ENCODE data around the gene DPM3. TPM values are rescaled to one million over a fixed set of nuclear protein-coding genes. Genes with fewer than 3 reads are reported as not detected.

The DPM3 gene
- total RNA-seq, 1 experiment from 2014 or later = 27.8 TPM

DNA sequence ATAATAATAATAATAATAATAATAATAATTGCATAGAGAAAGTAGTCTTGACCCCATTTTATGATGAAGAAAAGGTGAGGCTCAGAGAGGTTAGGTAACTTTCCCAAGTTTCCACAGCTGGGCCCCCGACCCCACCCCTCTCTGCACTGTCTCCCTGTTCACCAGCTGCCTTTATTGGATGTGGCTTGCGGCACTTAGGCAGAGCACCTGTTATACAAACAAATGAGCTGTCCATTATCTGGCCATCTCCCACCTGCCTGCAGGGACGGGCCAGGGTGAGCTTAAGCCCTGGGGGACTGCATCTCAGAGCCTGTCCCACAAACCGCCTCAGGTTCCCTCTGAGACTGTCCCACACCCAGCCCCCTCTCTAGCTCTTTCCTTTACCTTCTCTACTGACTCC is 22.7 kb downstream of the DPM3 start:
- Histone ChIP-seq H3K36me3 (ENCODE audit: control insufficient read depth, insufficient read depth, low read length) (no peaks in the 10 kb centered on the region), H3K9me3 (no peaks in the 10 kb centered on the region), H3K27me3 (replicated peaks; ENCODE audit: control insufficient read depth, insufficient read depth, low read length) (no peaks in the 10 kb centered on the region), H3K4me1 (peaks cover 22% of the 10 kb centered on the region), H3K4me3 (ENCODE audit: low read depth, low read length) (no peak overlapping the region)
- no TSS peak for BruUV-seq (replicated peaks)
- ChIA-PET POLR2A (no interaction called here), CTCF (interaction anchor here (0.9 to 1.2 kb wide), 4 partner anchors 8 to 55 kb away, joined by 4 to 7 read pairs (median 4); partner anchors contain the start of gene KRTCAP2)
- DNase-seq = peak in 1 of 2 experiments; percentile 71
- Mint-ChIP-seq H3K27ac (ENCODE audit: unreplicated experiment) (no peak overlapping the region), H3K36me3 (ENCODE audit: insufficient read depth, unreplicated experiment) (no peaks in the 10 kb centered on the region), H3K4me1 (ENCODE audit: low read depth, unreplicated experiment) (peaks cover 13% of the 10 kb centered on the region), H3K4me3 (ENCODE audit: unreplicated experiment) (no peak overlapping the region), H3K9me3 (ENCODE audit: unreplicated experiment) (no peaks in the 10 kb centered on the region), H3K27me3 (ENCODE audit: insufficient read depth, unreplicated experiment) (no peaks in the 10 kb centered on the region)
- intact Hi-C loops (cut with micrococcal nuclease; ENCODE audit: unreplicated experiment) = no loop called here
- TF ChIP-seq, protein P1, sequence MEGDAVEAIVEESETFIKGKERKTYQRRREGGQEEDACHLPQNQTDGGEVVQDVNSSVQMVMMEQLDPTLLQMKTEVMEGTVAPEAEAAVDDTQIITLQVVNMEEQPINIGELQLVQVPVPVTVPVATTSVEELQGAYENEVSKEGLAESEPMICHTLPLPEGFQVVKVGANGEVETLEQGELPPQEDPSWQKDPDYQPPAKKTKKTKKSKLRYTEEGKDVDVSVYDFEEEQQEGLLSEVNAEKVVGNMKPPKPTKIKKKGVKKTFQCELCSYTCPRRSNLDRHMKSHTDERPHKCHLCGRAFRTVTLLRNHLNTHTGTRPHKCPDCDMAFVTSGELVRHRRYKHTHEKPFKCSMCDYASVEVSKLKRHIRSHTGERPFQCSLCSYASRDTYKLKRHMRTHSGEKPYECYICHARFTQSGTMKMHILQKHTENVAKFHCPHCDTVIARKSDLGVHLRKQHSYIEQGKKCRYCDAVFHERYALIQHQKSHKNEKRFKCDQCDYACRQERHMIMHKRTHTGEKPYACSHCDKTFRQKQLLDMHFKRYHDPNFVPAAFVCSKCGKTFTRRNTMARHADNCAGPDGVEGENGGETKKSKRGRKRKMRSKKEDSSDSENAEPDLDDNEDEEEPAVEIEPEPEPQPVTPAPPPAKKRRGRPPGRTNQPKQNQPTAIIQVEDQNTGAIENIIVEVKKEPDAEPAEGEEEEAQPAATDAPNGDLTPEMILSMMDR (IDR thresholded peaks at IDR 0.05; ENCODE audit: insufficient read depth in 1 of 2, low read depth in 1 of 2, low read length in 1 of 2, severe bottlenecking in 1 of 2, unreplicated experiment in 1 of 2) = no peak

DNA sequence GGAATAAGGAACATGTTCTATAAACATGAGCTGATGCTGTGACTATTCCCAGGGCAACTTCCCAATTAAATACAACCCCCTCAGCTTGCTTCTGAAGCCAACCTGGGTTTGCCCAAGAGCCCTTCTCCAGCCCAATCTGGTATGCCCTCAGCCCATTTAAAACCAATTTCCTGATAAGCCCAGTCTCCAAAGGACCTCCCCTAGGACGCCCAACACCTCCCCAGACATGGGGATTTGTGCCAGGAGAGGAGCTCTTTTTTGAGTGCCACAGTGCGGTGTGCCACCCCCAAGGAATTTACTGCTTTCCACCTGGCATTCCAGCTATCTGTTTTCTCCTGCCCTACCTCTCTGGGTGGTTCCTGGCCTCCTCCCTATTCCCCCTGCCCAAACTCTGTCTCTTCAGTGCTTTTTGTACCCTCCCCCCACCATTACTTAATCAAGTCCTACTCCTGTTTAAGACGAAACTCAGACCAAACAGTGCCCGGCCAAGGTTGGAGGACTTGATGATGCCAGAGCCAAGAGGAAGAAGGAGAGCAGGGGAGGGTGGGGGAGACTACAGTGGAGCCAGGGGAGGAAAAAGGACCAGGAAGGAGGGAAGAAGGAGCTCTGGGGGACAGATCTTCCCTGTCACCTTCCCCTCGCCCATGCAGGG is 24.1 kb downstream of the DPM3 start:
- TF ChIP-seq, protein P1 (IDR thresholded peaks at IDR 0.05; ENCODE audit: insufficient read depth in 1 of 2, low read depth in 1 of 2, low read length in 1 of 2, severe bottlenecking in 1 of 2, unreplicated experiment in 1 of 2) = no peak
- Histone ChIP-seq H3K4me1 (peaks cover 17% of the 10 kb centered on the region), H3K4me3 (ENCODE audit: low read depth, low read length) (no peak overlapping the region), H3K36me3 (ENCODE audit: control insufficient read depth, insufficient read depth, low read length) (no peaks in the 10 kb centered on the region), H3K9me3 (no peaks in the 10 kb centered on the region), H3K27me3 (replicated peaks; ENCODE audit: control insufficient read depth, insufficient read depth, low read length) (no peaks in the 10 kb centered on the region)
- no peaks in the 10 kb centered on the region for H3K27me3 Mint-ChIP-seq (ENCODE audit: insufficient read depth, unreplicated experiment)
- H3K27ac Mint-ChIP-seq (ENCODE audit: unreplicated experiment) = no peak overlapping the region
- peaks cover 9% of the 10 kb centered on the region for H3K4me1 Mint-ChIP-seq (ENCODE audit: low read depth, unreplicated experiment)
- ChIA-PET POLR2A (no interaction called here), CTCF (interaction anchor here (0.6 to 1.1 kb wide), 2 partner anchors 14 to 25 kb away, joined by 3 to 5 read pairs; no protein-coding TSS in a partner anchor)
- no TSS peak for BruUV-seq (replicated peaks)
- no peaks in the 10 kb centered on the region for H3K9me3 Mint-ChIP-seq (ENCODE audit: unreplicated experiment)
- no peak for DNase-seq
- H3K4me3 Mint-ChIP-seq (ENCODE audit: unreplicated experiment) = no peak overlapping the region
- intact Hi-C loops (cut with micrococcal nuclease; ENCODE audit: unreplicated experiment) = no loop called here
- no peaks in the 10 kb centered on the region for H3K36me3 Mint-ChIP-seq (ENCODE audit: insufficient read depth, unreplicated experiment)

DNA sequence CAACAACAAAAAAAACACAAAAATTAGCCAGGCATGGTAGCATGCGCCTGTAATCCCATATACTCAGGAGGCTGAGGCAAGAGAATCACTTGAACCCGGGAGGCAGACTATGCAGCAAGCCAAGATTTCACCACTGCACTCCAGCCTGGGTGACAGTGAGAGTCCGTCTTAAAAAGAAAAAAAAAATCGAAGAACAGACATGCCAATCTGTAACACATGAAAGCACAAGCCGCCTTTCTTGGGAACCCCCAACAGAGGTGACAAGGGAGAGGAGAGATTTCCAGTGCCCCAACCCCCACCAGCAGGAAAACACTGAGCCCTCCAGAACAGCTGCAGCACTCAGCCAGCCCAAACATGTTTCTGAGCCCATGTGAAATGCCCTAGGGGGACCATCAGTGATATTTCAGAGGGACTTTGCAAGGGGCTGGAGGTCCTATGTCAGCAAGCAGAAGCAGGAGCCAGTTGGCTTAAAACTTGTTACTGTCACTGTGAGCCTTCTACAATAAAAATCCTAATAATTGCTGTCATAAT is 26.8 kb downstream of the DPM3 start:
- no peaks in the 10 kb centered on the region for H3K27me3 ChIP-seq (replicated peaks; ENCODE audit: control insufficient read depth, insufficient read depth, low read length)
- ChIA-PET POLR2A (no interaction called here), CTCF (no interaction called here)
- TF ChIP-seq, protein P1 (IDR thresholded peaks at IDR 0.05; ENCODE audit: insufficient read depth in 1 of 2, low read depth in 1 of 2, low read length in 1 of 2, severe bottlenecking in 1 of 2, unreplicated experiment in 1 of 2) = no peak
- no peaks in the 10 kb centered on the region for H3K4me1 ChIP-seq
- H3K9me3 Mint-ChIP-seq (ENCODE audit: unreplicated experiment) = no peaks in the 10 kb centered on the region
- no peaks in the 10 kb centered on the region for H3K36me3 ChIP-seq (ENCODE audit: control insufficient read depth, insufficient read depth, low read length)
- no peaks in the 10 kb centered on the region for H3K27me3 Mint-ChIP-seq (ENCODE audit: insufficient read depth, unreplicated experiment)
- intact Hi-C loops (cut with micrococcal nuclease; ENCODE audit: unreplicated experiment) = no loop called here
- no peak overlapping the region for H3K4me3 ChIP-seq (ENCODE audit: low read depth, low read length)
- H3K27ac Mint-ChIP-seq (ENCODE audit: unreplicated experiment) = no peak overlapping the region
- DNase-seq = no peak
- H3K9me3 ChIP-seq = no peaks in the 10 kb centered on the region
- H3K4me1 Mint-ChIP-seq (ENCODE audit: low read depth, unreplicated experiment) = no peaks in the 10 kb centered on the region
- H3K36me3 Mint-ChIP-seq (ENCODE audit: insufficient read depth, unreplicated experiment) = no peaks in the 10 kb centered on the region
- no peak overlapping the region for H3K4me3 Mint-ChIP-seq (ENCODE audit: unreplicated experiment)
- no TSS peak for BruUV-seq (replicated peaks)

Measured in Caco-2 (cell line).